H1 (cell line): ENCODE measurements around the gene ZNF385C. TPM values are rescaled to one million over a fixed set of nuclear protein-coding genes. Genes with fewer than 3 reads are reported as not detected.

ENCODE experiments used
- CHD7 ChIP-seq: fragments of 300-600 bp; sonication (generic); IDR thresholded peaks from 2 replicates; pipeline ENCODE4 v1.7.1; 2012; ENCODE audit warnings: low read length, moderate library complexity, mild to moderate bottlenecking, inconsistent platforms; ENCODE audit not compliant: insufficient replicate concordance
- FOSL1 ChIP-seq: IDR thresholded peaks from 2 replicates; pipeline ENCODE4 v1.6.1; 2011; ENCODE audit warnings: mild to moderate bottlenecking, low read depth, low read length, moderate library complexity; ENCODE audit not compliant: insufficient read depth
- polyA plus RNA-seq, 7 experiments: library from polyadenylated mRNA; depleted of rRNA in 3 of 7; stranded (reverse) in 5 of 7; unstranded in 2 of 7; fragments of >200 nt in 5 of 7; fragments of 200-250 nt in 2 of 7; gene quantifications; 1 replicate in 5 of 7; 2 replicates in 1 of 7; 4 replicates in 1 of 7; pipeline versions ENCODE4 v1.2.1 to v1.2.3, GENCODE V29; 2011 to 2013; ENCODE audit warnings: missing spikeins in 2 of 7, mixed read lengths in 2 of 7
- total RNA-seq: library from RNA; stranded (reverse); fragmentation: NEBNext Ultra II Directional; extraction: Animal tissue kit (Norgen Biotek cat#: 25700); gene quantifications from 2 replicates; pipeline ENCODE4 v1.2.1, GENCODE V29; 2021

ZNF385C gene
- total and polyA plus RNA-seq, 2 of the 8 experiments (the other 6 are each of a cell fraction or from before 2014, with no cell fraction given): 3.9 to 6.1 TPM

GRCh38 chr17:42047343-42047742 is 50.9 kb downstream of the ZNF385C start (continued):
- no peak for TF ChIP-seq CHD7
- TF ChIP-seq FOSL1: no peak
- TF ChIP-seq, all 59 proteins: peak for 0
